ENCODE data around the gene OR2L5.

The OR2L5 gene

GRCh38 chr1:248009681-248010080 lies 3.8 kb upstream of the OR2L5 start:
- no peak for TF ChIP-seq CTCF (conservative IDR thresholded peaks at IDR 0.05; ENCODE audit: low read length)
- no peak overlapping the region for H3K4me3 ChIP-seq (ENCODE audit: low read length)
- no peak for DNase-seq (ENCODE audit: low read depth)

- no peak overlapping the region for H3K4me3 ChIP-seq (ENCODE audit: low read length)
- no peak for DNase-seq (ENCODE audit: low read depth)
- no peak for TF ChIP-seq CTCF (conservative IDR thresholded peaks at IDR 0.05; ENCODE audit: low read length)
Measured at GRCh38 chr1:248015803-248016202, 2.3 kb downstream of the OR2L5 start.

GRCh38 chr1:248029770-248030169 lies 16.3 kb downstream of the OR2L5 start, which contains the start of gene OR2L2:
Gene OR2L2 (plus strand): TSS chr1:248030070. CDS start chr1:248038268, 8,198 bp downstream.
- no peak for DNase-seq (ENCODE audit: low read depth)
- H3K4me3 ChIP-seq (ENCODE audit: low read length): no peak within 1 kb of the TSS
- no peak for TF ChIP-seq CTCF (conservative IDR thresholded peaks at IDR 0.05; ENCODE audit: low read length)

GRCh38 chr1:248045209-248045608 lies 31.7 kb downstream of the OR2L5 start:
- TF ChIP-seq CTCF (conservative IDR thresholded peaks at IDR 0.05; ENCODE audit: low read length): no peak
- no peak for DNase-seq (ENCODE audit: low read depth)
- H3K4me3 ChIP-seq (ENCODE audit: low read length): no peak overlapping the region

GRCh38 chr1:248046536-248046935 lies 33.1 kb downstream of the OR2L5 start, which contains the start of gene OR2L3:
Gene OR2L3 (plus strand): TSS chr1:248046836. CDS start chr1:248060682, 13,846 bp downstream.
- no peak for DNase-seq (ENCODE audit: low read depth)
- H3K4me3 ChIP-seq (ENCODE audit: low read length): no peak within 1 kb of the TSS
- TF ChIP-seq CTCF (conservative IDR thresholded peaks at IDR 0.05; ENCODE audit: low read length): no peak

GRCh38 chr1:248047008-248047407 lies 33.5 kb downstream of the OR2L5 start:
- H3K4me3 ChIP-seq (ENCODE audit: low read length): no peak overlapping the region
- no peak for TF ChIP-seq CTCF (conservative IDR thresholded peaks at IDR 0.05; ENCODE audit: low read length)
- DNase-seq (ENCODE audit: low read depth): no peak

GRCh38 chr1:248054671-248055070 lies 41.2 kb downstream of the OR2L5 start:
- TF ChIP-seq CTCF (conservative IDR thresholded peaks at IDR 0.05; ENCODE audit: low read length): no peak
- DNase-seq (ENCODE audit: low read depth): no peak
- H3K4me3 ChIP-seq (ENCODE audit: low read length): no peak overlapping the region
